Hematopoietic multipotent progenitor cell treated with erythropoietin and hydrocortisone succinate and interleukin-3 and kit ligand, for 6 days (in vitro differentiated cells): ENCODE data around the gene PHF19.

Experiments used
- DNase-seq: peaks from one replicate; pipeline ENCODE4 v3.0.0-alpha.2; 2015

The PHF19 gene

DNA sequence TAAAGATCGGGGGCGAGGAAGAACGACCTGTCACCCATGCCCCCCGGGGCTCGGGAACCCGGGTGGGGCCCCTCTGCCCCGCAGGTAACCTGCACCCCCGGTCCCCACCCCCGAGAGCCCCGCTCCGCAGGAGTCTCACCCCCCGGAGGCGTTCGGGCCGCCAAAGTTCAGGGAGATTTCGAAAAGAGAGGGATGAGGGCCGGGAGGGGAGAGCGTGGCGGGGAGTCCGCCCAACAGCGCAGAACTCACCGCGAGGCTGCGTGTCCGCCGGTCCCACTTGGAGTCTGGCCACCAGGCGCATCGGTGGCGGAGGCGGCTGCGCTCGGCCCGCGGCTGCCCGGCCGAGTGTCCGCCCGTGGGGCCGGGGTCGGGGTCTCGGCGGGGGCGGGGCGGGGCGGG is at the start of gene PHF19:
PHF19 (minus strand) TSS at position 347 of the 399 bp plus-strand sequence. CDS start 2,447 bp downstream, outside the sequence.
- peak; percentile 60 for DNase-seq

GRCh38 chr9:120926397-120926928 is 49.5 kb upstream of the PHF19 start, which contains the start of gene TRAF1:
Gene TRAF1 (minus strand): TSS chr9:120926796. CDS start chr9:120926075, 721 bp downstream.
- peak; percentile 42 for DNase-seq

GRCh38 chr9:120925535-120926396 is 48.8 kb upstream of the PHF19 start:
- DNase-seq, result no peak

GRCh38 chr9:120924698-120925534 is 47.9 kb upstream of the PHF19 start:
- DNase-seq, result no peak

DNA sequence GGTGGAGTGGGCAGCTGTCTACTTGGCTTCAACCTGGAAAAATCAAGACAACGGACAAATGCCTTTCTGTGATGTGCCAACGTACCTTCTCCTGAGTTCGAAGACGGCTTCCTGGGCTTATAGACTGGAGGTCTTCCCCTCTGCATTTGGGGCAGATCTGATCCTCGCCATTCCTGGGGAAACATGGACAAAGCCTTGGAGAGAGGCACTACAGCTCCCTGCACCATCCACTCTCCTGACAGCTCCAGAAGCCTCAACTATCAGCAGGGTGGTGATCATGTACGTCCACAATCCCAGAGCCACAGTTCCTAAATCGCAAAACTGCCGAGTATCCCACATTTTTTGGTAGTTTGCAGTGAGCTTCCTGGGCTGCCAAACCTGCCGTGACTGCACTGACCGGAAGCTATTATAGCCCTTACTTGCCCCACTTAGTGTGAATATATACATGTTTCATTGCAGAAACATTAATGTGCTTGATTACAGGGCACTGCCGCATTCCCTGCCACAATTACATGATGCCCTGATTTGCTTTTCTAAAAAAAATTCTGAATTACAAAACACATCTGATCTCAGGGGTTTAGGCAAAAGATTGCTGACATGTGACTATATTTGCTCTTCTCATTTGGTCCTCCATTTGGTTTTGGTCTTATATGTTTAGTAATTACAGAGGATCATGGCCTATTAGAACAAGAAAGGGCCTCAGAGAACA is 46.8 kb upstream of the PHF19 start:
- no peak for DNase-seq

DNA sequence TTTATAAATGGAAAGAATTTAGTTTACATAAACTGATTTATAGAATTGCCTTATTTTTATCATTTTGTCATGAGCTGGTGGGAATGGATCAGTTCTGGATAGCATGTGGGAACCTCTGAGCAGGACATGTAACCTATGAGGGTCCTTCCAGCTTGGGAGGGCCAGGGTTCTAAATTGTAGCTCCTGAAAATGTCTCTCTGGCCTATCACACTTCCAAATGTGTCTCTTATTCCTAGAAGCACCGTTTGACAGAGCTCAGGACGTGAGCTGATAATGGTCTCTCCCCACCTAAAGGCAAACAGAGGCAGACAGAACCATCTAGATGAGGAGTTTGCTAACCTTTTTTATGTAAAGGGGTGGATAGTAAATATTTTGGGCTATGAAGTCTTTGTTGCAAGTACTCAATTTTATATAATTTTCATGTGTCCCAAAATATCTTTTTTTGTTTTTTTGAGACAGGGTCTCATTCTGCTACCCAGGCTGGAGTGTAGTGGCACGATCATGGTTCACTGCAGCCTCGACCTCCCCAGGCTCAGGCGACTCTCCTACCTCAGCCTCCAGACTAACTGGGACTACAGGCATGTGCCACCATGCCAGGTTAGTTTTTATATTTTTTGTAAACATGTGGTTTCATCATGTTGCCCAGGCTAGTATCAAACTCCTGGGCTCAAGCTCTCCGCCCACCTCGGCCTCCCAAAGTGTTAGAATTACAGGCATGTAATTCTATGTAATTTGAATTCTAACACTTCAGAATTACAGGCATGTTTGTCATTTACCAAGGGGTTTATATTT is 45.6 kb upstream of the PHF19 start:
- no peak for DNase-seq

DNA sequence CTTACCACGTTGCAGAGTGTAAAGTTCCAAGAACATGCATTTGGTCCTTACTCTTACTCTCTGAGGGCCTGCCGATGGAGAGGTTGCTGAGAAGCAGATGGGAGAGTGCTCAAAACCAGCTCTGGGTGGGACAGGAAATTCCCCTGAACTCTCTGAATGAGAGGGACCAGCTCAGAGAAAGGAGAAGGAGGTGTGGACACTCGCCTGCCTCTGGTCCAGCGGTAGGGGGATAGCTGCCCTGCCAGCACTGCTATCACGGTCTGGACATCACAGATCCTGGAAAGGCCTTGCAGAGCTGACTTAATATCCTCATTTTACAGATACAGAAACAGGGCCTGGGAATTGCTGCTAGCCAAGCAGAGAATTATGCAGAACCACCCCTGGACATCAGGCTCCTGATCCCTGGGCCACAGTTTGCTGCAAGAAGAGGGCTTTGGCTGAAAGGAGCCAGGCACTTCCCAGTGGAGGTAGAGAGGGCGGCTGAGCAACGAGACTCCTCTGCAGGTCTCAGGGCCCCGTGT is 44.7 kb upstream of the PHF19 start:
- DNase-seq, result no peak

DNA sequence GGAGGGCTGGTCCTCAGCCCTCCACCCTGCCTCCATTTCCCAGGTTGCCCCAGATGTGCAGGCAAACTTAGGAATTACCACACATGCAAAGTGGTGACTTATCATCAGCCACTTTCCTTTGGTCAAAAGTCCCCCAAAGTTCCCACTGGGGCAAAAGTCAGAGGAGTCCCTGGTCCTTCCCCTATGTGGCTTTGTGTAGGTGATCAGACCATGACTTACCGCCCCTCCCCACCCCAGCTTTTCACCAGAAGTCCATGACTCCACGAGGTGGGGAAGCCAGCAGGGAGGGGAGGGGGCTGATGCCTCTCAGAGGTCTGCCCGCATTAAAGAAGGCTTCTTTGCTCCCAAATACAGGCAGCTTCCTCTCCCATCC is 43.8 kb upstream of the PHF19 start:
- no peak for DNase-seq

DNA sequence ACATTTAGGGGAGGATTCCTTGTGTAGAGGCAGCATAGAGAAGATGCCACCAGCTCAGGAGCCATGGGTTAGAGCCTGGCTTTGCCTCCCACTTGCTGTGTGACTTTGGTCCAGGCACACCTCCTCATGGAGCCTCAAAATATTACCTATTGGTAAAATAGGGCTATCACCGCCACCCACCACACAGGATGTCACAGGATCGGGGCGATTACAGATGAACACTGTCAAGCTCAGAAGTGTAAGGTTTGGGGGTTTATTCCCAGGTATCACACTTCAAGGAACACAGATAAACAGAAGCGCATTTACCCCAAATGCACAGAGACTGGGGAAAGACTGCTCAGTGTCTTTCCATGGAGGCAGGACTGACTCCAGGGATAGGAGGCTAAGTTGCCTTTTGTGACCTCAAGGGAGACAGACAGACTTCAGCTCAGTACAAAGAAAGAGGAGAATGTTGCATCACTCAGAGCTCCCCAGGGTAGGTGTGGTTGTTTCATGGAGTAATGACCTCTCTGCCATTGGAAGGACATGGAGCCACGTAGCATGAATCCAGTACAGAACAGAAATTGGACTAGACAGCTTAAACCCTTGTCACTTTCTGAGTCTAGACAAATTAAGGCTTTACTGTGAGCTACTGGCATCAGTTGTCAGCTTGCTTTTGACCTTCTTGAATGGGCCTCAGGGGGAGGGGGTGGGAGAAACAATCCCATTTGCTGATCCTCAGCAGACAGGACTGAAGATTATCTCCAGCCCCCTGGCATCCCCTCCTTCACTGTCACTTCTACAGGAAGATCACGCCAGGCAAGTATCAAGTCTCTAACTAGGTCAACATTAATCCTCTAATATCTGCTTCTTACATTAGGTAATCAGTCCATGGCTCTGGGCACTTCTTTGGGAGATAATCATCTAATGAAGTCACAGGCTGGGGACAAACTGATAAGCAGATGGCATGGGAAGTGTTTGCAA is 43.1 kb upstream of the PHF19 start:
- peak; percentile 39 for DNase-seq

- DNase-seq, result no peak
These were observed 42.2 kb upstream of the PHF19 start for GRCh38 chr9:120918931-120919842.

DNA sequence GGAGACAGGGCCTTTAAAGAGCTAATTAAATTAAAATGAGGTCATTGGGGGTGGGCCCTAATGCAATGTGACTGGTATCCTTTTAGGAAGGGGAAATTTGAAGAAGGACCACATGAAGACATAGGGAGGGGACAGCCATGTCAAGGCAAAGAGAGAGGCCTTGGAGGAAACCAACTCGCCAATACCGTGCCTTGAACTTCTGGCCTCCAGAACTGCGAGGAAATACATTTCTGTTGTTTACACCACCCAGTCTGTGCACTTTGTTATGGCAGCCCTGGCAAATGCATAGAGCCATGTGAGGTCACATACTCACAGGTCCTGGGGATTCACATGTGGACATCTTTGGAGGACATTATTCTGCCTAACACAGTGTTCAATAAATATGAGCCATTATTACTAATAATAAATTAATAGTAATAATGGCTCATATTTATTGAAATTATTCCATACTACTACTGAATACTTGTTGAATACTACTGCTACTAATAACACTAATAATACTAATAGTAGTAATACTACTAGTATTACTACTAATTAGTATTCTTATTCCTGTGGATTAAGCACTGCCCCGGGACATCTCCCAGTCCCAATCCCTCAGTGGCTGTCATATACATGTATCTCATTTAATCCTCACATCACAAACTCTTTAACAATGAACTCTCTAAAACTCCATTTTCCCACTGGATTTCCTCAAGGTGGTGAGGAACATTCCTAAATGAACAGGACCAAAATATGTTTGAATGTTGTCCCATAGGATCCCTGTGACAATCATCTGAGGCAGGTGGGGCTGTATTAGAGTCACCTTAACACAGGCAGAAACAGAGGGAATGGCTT is 41.2 kb upstream of the PHF19 start:
- DNase-seq, result no peak

DNA sequence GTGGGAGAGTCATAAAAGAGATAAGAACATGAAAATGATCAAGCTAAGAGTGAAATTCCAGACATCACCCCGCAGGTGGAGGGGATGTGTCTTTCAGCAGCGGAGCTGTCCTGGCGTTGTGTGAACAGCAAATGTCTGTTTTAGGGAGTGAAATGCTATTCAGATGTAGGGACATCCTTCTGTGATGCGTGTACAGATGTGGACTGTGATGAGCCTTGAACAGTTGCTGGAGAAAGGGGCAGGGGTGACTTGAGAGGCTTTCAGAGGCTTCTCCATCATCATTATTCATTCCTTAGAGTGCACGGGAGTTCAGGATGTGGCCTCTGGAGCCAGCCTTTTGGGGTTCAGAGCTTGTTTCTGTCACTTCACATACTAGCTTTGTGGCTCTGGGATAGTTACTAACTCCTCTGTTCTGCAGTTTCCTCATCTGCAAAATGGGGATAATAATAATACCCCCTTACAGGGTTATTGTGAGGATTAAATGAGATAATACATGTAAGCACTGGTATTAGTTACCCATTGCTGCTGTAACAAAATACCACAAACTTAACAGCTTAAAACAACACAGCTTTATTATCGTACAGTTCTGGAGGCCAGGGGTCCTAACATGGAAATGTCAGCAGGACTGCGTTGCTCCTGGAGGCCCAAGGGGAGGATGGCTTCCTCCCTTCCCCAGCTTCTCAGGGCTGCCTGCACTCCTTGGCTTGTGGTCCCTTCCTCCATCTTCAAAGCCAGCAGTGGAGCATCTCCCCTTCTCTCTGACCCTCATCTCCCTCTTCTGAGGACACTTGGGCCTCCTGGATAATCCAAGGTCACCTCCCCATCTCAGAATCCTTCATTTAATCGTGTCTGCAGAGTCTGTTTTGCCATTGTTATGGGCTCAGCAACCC is 40.2 kb upstream of the PHF19 start:
- no peak for DNase-seq

GRCh38 chr9:120916588-120916987 is 39.6 kb upstream of the PHF19 start:
- DNase-seq, result no peak

- DNase-seq, result no peak
These were observed 39.0 kb upstream of the PHF19 start for GRCh38 chr9:120915854-120916470.

- no peak for DNase-seq
These were observed 38.0 kb upstream of the PHF19 start for GRCh38 chr9:120914953-120915352.

DNA sequence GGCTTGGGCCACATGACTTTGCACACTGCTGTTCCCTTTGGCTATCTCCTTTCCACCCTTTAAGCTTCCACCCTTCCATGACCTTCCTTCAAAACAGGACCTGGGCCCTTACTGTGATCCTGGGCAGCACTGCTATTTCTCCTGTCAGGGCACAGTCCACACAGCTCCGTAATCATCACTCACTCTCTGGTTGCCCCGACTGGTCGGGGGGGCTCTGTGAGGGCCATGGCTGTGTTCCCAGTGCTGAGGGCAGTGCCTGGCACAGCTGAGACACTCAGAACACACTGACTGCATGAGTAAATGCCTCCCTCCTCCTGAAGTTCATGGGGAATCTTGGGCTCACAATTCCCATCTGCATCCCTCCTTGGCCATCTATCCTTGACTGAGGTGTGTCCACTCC is 37.4 kb upstream of the PHF19 start:
- no peak for DNase-seq
